GM13976 (cell line): ENCODE results near the gene SLC22A12.

ENCODE experiments used
- DNase-seq: peaks from one replicate; pipeline ENCODE4 v3.0.0; 2012; ENCODE audit warnings: low spot score
- in situ Hi-C: fragments of 300-500 bp; cut with MboI; formaldehyde crosslinking; loops from one replicate; pipeline ENCODE4 v1.12.0; 2022; ENCODE audit warnings: low sequenced_read_pairs, mixed read lengths, inconsistent platforms; ENCODE audit not compliant: unreplicated experiment
- TF ChIP-seq, protein P1 (sequence below): IDR thresholded peaks from 2 replicates; pipeline ENCODE4 v1.5.1; 2012; ENCODE audit warnings: borderline replicate concordance, mild to moderate bottlenecking; ENCODE audit not compliant: insufficient read depth; ENCODE audit errors: extremely low read depth, missing control alignments, control extremely low read depth

SLC22A12 gene

DNA sequence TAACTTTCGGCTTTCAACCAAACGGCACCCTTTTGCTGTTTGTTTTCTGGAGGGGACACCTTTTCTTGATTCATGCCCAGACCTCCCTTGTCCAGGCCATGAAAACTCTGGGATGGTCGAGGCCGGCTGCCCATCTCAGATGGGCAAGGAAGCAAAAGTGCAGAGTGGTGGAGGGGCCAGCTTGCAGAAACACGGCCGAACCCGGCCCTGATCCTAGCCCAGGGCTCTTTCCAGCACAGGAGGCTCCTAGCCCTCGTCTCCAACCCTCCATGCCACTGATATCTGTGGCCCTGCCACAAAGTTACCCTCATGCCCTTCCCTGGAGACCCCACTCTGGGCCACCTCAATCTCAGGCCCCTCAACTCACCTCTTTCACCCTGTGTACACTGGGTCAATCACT, 18.9 kb upstream of the SLC22A12 start:
- TF ChIP-seq, protein P1, sequence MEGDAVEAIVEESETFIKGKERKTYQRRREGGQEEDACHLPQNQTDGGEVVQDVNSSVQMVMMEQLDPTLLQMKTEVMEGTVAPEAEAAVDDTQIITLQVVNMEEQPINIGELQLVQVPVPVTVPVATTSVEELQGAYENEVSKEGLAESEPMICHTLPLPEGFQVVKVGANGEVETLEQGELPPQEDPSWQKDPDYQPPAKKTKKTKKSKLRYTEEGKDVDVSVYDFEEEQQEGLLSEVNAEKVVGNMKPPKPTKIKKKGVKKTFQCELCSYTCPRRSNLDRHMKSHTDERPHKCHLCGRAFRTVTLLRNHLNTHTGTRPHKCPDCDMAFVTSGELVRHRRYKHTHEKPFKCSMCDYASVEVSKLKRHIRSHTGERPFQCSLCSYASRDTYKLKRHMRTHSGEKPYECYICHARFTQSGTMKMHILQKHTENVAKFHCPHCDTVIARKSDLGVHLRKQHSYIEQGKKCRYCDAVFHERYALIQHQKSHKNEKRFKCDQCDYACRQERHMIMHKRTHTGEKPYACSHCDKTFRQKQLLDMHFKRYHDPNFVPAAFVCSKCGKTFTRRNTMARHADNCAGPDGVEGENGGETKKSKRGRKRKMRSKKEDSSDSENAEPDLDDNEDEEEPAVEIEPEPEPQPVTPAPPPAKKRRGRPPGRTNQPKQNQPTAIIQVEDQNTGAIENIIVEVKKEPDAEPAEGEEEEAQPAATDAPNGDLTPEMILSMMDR = no peak
- no peak for DNase-seq
- in situ Hi-C loops = no loop called here

DNA sequence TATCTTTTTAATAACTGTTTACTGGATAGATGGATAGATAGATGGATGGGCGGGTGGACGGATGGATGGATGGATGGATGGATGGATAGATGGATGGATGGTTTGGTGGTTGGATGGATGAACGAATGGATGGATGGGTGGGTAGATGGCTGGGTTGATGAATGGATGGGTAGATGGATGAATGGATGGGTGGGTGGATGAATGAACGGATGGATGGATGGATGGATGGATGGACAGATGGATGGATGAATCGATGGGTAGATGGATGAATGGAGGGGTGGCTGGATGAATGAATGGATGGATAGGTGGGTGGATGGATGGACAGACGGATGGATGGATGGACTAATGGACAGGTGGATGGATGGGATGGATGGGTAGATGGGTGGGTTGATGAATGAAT, 13.8 kb upstream of the SLC22A12 start:
- DNase-seq = no peak
- TF ChIP-seq, protein P1 = no peak
- in situ Hi-C loops = no loop called here

DNA sequence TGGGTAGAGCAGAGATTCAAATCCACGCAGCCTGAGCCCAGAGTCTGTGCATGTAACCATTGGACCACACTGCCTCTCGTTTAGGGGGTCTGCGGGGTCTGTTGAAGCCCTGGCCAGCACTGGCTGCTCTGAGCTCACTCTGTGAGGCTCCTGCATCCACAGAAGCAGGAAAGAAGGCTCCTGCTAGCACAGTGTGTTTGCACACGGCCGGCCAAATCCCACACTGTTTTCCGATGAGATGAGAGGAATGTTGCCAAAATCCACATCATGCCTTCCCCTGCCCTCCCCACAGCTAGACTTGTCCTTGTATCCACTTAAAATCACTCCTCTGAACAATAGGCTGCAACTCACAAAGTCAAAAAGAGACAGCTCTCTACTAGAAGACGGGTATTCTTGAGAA, 10.6 kb upstream of the SLC22A12 start:
- TF ChIP-seq, protein P1 = no peak
- DNase-seq = no peak
- in situ Hi-C loops = no loop called here

DNA sequence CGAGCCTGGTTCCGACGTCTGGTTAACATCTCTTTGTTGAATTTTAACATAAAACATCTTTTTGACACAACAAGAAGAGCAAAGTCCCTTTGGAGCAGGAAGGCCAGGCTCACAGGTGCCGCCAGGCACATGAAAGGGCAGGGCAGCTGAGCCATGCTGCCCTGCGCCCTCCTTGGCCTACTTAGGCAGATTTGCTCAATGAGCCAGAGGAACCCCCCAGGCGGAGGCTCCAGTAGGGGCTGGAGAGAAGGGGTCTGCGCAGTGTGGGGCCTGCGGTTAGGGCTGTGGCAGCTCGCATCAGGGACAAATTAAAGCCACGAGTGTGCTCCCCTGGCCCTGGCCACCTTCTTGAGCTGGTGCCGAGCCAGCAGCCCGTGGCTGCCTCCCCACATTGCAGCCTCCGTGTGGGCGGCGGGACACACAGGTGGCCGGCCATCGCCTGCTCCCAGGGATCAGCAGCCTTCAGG, 9.9 kb upstream of the SLC22A12 start:
- DNase-seq = no peak
- in situ Hi-C loops = no loop called here
- TF ChIP-seq, protein P1 = no peak

DNA sequence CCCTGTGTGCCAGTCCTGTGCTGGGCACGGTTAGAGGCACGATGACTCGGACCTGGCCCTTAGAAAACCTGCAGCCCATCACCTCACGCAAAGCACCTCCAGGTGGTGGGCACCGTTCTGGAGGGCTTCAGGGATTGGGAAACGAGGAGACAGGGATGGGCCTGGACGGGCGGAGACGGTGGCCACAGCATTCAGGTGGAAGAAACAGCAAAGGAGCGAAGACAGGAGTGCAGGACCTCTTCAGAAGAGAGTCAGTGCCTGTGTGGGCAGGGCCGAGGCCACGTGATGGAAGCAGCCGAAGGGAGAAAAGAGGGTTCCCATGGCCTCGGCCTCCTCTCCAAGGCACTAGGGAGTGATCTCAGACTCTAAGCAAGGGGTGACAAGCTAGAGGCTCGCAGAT, 8.1 kb upstream of the SLC22A12 start:
- DNase-seq = no peak
- TF ChIP-seq, protein P1 = no peak
- in situ Hi-C loops = no loop called here

DNA sequence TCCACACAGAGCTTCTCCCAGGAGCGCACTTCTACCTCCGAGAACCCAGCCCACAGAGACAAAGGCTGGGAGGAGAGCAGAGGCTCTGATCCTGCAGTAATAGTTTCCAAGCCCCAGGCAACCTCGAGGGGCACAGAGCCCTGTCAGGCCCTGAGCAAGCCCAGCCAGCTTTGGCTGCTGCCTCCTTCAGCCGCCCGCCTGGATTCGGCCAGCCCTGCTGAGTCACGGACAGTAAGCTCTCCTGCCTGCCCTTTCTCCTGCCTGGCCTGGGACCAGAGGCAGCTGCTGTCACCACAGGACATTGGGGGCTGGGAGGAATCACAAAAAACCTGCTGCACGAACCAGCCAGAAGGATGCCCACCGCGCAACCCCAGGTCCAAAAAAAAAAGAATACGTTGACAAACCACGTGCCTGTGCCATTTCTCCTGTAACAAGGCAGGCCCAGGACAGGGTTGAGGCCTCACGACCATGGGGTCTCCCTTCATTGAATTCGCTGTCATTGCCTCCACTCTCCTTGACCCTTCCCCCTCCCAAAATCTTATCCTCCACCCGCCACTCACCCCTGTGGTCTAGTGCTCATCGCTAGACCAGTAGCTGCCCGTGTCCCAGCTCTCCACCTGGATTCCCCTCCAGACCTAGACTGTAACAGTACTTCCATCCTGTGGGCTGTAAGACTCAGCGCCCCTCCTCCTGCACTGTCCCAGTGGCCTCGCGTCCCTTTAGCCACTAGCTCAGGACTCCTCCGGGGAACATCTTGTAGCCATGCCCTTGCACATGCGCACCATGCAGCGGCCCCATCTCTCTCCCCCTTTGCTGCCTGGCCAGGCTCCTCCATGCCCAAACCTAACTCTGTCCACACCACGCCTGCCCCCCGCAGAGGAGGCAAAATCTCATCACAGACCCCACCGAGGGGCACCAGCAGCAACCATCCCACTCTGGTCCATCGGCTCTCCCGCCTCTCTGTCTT, 7.4 kb upstream of the SLC22A12 start:
- DNase-seq = no peak
- in situ Hi-C loops = no loop called here
- TF ChIP-seq, protein P1 = no peak

DNA sequence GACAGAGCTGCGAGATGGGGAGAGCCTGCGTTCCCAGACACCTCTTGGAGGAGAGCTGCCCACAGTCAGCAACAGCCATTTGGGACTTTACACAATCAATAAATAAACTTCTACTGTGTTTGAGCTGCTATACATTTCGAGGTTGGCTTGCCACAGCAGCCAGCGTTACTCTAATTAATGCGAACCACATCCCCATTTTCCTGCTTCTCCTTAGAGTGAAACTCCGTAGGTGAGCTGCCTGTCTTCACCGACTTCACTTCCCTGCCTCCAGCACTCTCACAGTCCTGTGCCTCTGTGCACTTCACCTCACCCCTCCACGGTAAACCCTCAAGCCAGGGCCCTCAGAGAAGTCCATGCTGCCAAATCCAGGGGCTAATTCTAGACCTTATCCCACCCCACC, 5.9 kb upstream of the SLC22A12 start:
- no peak for DNase-seq
- in situ Hi-C loops = no loop called here
- TF ChIP-seq, protein P1 = no peak
